Measurements from ENCODE around the gene RBBP9. TPM values are rescaled to one million over a fixed set of nuclear protein-coding genes. Genes with fewer than 3 reads are reported as not detected.
A peak's percentile ranks its signal among the peaks of the same experiment; 100 is the strongest.

Gene RBBP9
- total RNA-seq, 1 experiment from 2014 or later: 12.2 TPM

DNA sequence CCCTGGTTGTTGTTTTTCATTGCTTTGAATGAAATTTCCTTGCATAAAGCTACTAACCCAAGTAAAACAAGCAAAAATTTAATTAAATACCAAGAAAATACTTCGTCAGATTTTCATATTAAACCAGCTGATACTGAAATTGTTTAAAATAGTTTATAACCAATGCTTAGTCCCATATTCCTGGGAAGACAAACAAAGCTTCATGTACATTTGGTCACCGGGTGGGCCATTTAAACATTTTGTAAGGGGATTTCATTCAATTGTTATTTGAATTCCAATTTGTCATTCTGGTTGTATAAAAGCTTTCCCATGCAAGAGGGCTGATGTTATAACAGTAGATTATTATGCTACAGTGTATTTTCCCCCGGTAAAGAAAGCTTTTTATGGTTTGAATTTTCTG is 578 bp upstream of the RBBP9 start:
- ChIA-PET CTCF (interaction anchor here (1.4 to 1.5 kb wide), 2 partner anchors 10 to 61 kb away, joined by 5 to 6 read pairs; no protein-coding TSS in a partner anchor), POLR2A (interaction anchor here (1.6 to 3.3 kb wide), 2 partner anchors 10 to 30 kb away, joined by 6 to 43 read pairs; partner anchors contain the start of genes DZANK1, POLR3F and SEC23B)
- Mint-ChIP-seq H3K27ac (no peak overlapping the region), H3K4me1 (peaks cover 12% of the 10 kb centered on the region), H3K36me3 (peaks cover 9% of the 10 kb centered on the region), H3K4me3 (peak overlapping the region; percentile 98), H3K9me3 (no peaks in the 10 kb centered on the region), H3K27me3 (ENCODE audit: low read depth) (peaks cover 4% of the 10 kb centered on the region; the same call in 1 of the 2 replicates)
- no peak for TF ChIP-seq ZNF416 (CRISPR knock-in tag; IDR thresholded peaks at IDR 0.05)
- ATAC-seq (no peak), DNase-seq (ENCODE audit: low spot score) (no peak)

GRCh38 chr20:18496042-18496441 is 983 bp downstream of the RBBP9 start:
- Mint-ChIP-seq H3K4me1 (peaks cover 12% of the 10 kb centered on the region), H3K27me3 (ENCODE audit: low read depth) (no peaks in the 10 kb centered on the region), H3K36me3 (peaks cover 17% of the 10 kb centered on the region), H3K27ac (no peak overlapping the region), H3K9me3 (no peaks in the 10 kb centered on the region), H3K4me3 (peak overlapping the region; percentile 98)
- POLR2A ChIA-PET: interaction anchor here (1.6 to 3.3 kb wide), 2 partner anchors 12 to 29 kb away, joined by 6 to 43 read pairs; partner anchors contain the start of genes DZANK1, POLR3F and SEC23B
- ATAC-seq (no peak), DNase-seq (ENCODE audit: low spot score) (no peak)
- TF ChIP-seq NR1H2 (CRISPR knock-in tag; IDR thresholded peaks at IDR 0.05) (no peak), PRDM15 (CRISPR knock-in tag; IDR thresholded peaks at IDR 0.05) (peak; percentile 84)
- CTCF ChIA-PET: no interaction called here

DNA sequence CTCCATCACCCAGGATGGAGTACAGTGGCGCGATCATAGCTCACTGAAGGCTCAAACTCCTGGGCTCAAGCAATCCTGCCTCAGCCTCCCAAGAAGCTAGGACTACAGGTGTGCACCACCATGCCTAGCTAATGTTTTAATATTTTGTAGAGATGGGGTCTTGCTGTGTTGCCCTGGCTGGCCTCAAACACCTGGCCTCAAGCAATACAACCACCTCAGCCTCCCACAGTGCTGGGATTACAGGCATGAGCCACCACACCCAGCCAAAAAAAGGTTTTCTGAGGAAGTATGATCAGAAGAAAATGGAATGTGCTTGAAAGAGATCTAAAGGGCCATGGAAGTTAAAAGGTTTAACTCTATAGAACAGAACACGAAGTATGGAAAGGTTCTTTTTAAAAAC is 8.7 kb downstream of the RBBP9 start:
- Mint-ChIP-seq H3K27ac (no peak overlapping the region), H3K4me3 (no peak overlapping the region), H3K27me3 (ENCODE audit: low read depth) (no peaks in the 10 kb centered on the region), H3K4me1 (no peaks in the 10 kb centered on the region), H3K9me3 (no peaks in the 10 kb centered on the region), H3K36me3 (peaks cover 44% of the 10 kb centered on the region)
- no peak for ATAC-seq
- peak; percentile 65; the same call in 1 of the 2 replicates for TF ChIP-seq ZNF121 (CRISPR knock-in tag; IDR thresholded peaks at IDR 0.05)
- TF ChIP-seq, protein P1, sequence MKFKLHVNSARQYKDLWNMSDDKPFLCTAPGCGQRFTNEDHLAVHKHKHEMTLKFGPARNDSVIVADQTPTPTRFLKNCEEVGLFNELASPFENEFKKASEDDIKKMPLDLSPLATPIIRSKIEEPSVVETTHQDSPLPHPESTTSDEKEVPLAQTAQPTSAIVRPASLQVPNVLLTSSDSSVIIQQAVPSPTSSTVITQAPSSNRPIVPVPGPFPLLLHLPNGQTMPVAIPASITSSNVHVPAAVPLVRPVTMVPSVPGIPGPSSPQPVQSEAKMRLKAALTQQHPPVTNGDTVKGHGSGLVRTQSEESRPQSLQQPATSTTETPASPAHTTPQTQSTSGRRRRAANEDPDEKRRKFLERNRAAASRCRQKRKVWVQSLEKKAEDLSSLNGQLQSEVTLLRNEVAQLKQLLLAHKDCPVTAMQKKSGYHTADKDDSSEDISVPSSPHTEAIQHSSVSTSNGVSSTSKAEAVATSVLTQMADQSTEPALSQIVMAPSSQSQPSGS (CRISPR knock-in tag; IDR thresholded peaks at IDR 0.05; ENCODE audit: borderline replicate concordance, low read depth): no peak
- POLR2A ChIA-PET: no interaction called here
- CTCF ChIA-PET: interaction anchor here (0.7 kb wide), 1 partner anchor 36 kb away, joined by 3 read pairs; no protein-coding TSS in a partner anchor
- no peak for DNase-seq (ENCODE audit: low spot score)

DNA sequence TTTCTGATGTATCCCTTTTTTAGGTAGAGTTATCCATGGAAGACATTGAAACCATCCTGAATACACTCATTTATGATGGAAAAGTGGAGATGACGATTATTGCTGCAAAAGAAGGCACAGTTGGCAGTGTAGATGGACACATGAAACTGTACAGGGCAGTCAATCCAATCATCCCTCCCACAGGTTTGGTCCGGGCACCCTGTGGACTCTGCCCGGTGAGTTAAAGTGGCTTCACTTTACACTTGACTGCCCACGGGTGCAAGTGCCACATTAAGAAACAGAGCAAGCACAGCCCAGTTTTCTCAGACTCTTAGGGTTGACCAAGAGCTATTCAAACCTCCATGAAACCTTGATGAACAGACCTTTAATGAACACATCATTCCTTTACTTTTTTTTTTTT is 15.4 kb downstream of the RBBP9 start:
- Mint-ChIP-seq H3K27me3 (ENCODE audit: low read depth) (no peaks in the 10 kb centered on the region), H3K27ac (no peak overlapping the region), H3K4me3 (no peak overlapping the region), H3K4me1 (no peaks in the 10 kb centered on the region), H3K9me3 (no peaks in the 10 kb centered on the region), H3K36me3 (peaks cover 35% of the 10 kb centered on the region)
- CTCF ChIA-PET: no interaction called here
- DNase-seq (ENCODE audit: low spot score) (no peak), ATAC-seq (no peak)
- POLR2A ChIA-PET: interaction anchor here (0.7 kb wide), 1 partner anchor 25 kb away, joined by 4 read pairs; no protein-coding TSS in a partner anchor
- TF ChIP-seq GRHL2 (CRISPR knock-in tag; IDR thresholded peaks at IDR 0.05; ENCODE audit: insufficient replicate concordance, severe bottlenecking) (no peak), AFF4 (CRISPR knock-in tag; IDR thresholded peaks at IDR 0.05; ENCODE audit: borderline replicate concordance) (no peak), JAZF1 (CRISPR knock-in tag; IDR thresholded peaks at IDR 0.05) (no peak), HMGXB4 (CRISPR knock-in tag; IDR thresholded peaks at IDR 0.05) (no peak), PRDM15 (CRISPR knock-in tag; IDR thresholded peaks at IDR 0.05) (no peak), MAX (CRISPR knock-in tag; IDR thresholded peaks at IDR 0.05) (no peak), NFATC4 (CRISPR knock-in tag; IDR thresholded peaks at IDR 0.05) (no peak)

All from WTC11 (cell line).